ENCODE measurements around the gene VGLL4.

The VGLL4 gene

GRCh38 chr3:11601446-11602238 lies 42.1 kb downstream of the VGLL4 start:
- TF ChIP-seq GATA2 (IDR thresholded peaks at IDR 0.05; ENCODE audit: low read depth, low read length) (no peak), GATA3 (IDR thresholded peaks at IDR 0.05; ENCODE audit: low read depth, low read length) (no peak)

GRCh38 chr3:11600501-11601282 lies 43.0 kb downstream of the VGLL4 start:
- TF ChIP-seq GATA3 (IDR thresholded peaks at IDR 0.05; ENCODE audit: low read depth, low read length): no peak
- TF ChIP-seq GATA2 (IDR thresholded peaks at IDR 0.05; ENCODE audit: low read depth, low read length): no peak

GRCh38 chr3:11596387-11596786 lies 47.3 kb downstream of the VGLL4 start:
- TF ChIP-seq GATA2 (IDR thresholded peaks at IDR 0.05; ENCODE audit: low read depth, low read length): no peak
- TF ChIP-seq GATA3 (IDR thresholded peaks at IDR 0.05; ENCODE audit: low read depth, low read length): no peak

GRCh38 chr3:11593318-11594034 lies 50.2 kb downstream of the VGLL4 start:
- TF ChIP-seq GATA3 (IDR thresholded peaks at IDR 0.05; ENCODE audit: low read depth, low read length): no peak
- no peak for TF ChIP-seq GATA2 (IDR thresholded peaks at IDR 0.05; ENCODE audit: low read depth, low read length)

- no peak for TF ChIP-seq GATA3 (IDR thresholded peaks at IDR 0.05; ENCODE audit: low read depth, low read length)
- no peak for TF ChIP-seq GATA2 (IDR thresholded peaks at IDR 0.05; ENCODE audit: low read depth, low read length)
These were observed 51.0 kb downstream of the VGLL4 start for GRCh38 chr3:11592445-11593298.

- TF ChIP-seq GATA3 (IDR thresholded peaks at IDR 0.05; ENCODE audit: low read depth, low read length) (no peak), GATA2 (IDR thresholded peaks at IDR 0.05; ENCODE audit: low read depth, low read length) (no peak)
These were observed 52.1 kb downstream of the VGLL4 start for GRCh38 chr3:11591391-11592282.

- no peak for TF ChIP-seq GATA3 (IDR thresholded peaks at IDR 0.05; ENCODE audit: low read depth, low read length)
- no peak for TF ChIP-seq GATA2 (IDR thresholded peaks at IDR 0.05; ENCODE audit: low read depth, low read length)
These were observed 52.7 kb downstream of the VGLL4 start for GRCh38 chr3:11591002-11591355.

GRCh38 chr3:11589706-11590105 lies 54.0 kb downstream of the VGLL4 start:
- TF ChIP-seq GATA3 (IDR thresholded peaks at IDR 0.05; ENCODE audit: low read depth, low read length) (no peak), GATA2 (IDR thresholded peaks at IDR 0.05; ENCODE audit: low read depth, low read length) (no peak)

GRCh38 chr3:11588755-11589154 lies 55.0 kb downstream of the VGLL4 start:
- TF ChIP-seq GATA3 (IDR thresholded peaks at IDR 0.05; ENCODE audit: low read depth, low read length) (no peak), GATA2 (IDR thresholded peaks at IDR 0.05; ENCODE audit: low read depth, low read length) (no peak)

GRCh38 chr3:11588338-11588737 lies 55.4 kb downstream of the VGLL4 start:
- TF ChIP-seq GATA3 (IDR thresholded peaks at IDR 0.05; ENCODE audit: low read depth, low read length) (no peak), GATA2 (IDR thresholded peaks at IDR 0.05; ENCODE audit: low read depth, low read length) (no peak)

- TF ChIP-seq GATA3 (IDR thresholded peaks at IDR 0.05; ENCODE audit: low read depth, low read length) (no peak), GATA2 (IDR thresholded peaks at IDR 0.05; ENCODE audit: low read depth, low read length) (no peak)
These were observed 55.9 kb downstream of the VGLL4 start for GRCh38 chr3:11587766-11588165.

- TF ChIP-seq GATA2 (IDR thresholded peaks at IDR 0.05; ENCODE audit: low read depth, low read length) (no peak), GATA3 (IDR thresholded peaks at IDR 0.05; ENCODE audit: low read depth, low read length) (no peak)
These were observed 59.1 kb downstream of the VGLL4 start for GRCh38 chr3:11584570-11584969.

GRCh38 chr3:11583638-11584046 lies 60.1 kb downstream of the VGLL4 start:
- TF ChIP-seq GATA3 (IDR thresholded peaks at IDR 0.05; ENCODE audit: low read depth, low read length): no peak
- no peak for TF ChIP-seq GATA2 (IDR thresholded peaks at IDR 0.05; ENCODE audit: low read depth, low read length)
